WTC11 (cell line): Measurements from ENCODE around the gene COL27A1. TPM values are rescaled to one million over a fixed set of nuclear protein-coding genes. Genes with fewer than 3 reads are reported as not detected.

Experiments used
- ATAC-seq: fragments of 200-7000 bp; cut with Tn5 transposase; 2 replicates; pipeline ENCODE4 v1.10.0; 2021; ENCODE audit warnings: mild to moderate bottlenecking, moderate library complexity
- CTCF ChIA-PET: fragments of 300-600 bp; sonication (Branson Sonifier 250); formaldehyde crosslinking; loops from one replicate; lab custom pipeline; 2021; ENCODE audit warnings: antibody characterized with exemption; lab: Charles Lee
- POLR2A ChIA-PET: fragments of 350-600 bp; sonication (Branson Sonifier 250); formaldehyde crosslinking; loops from one replicate; lab custom pipeline; 2021; ENCODE audit warnings: antibody characterized with exemption; lab: Charles Lee
- DNase-seq: peaks from one replicate; pipeline ENCODE4 v3.0.0; 2021; ENCODE audit warnings: low spot score
- H3K27ac Mint-ChIP-seq: 2 replicates; pipeline ENCODE4 v1.8.0; 2021; ENCODE audit warnings: mixed read lengths
- H3K27me3 Mint-ChIP-seq: 2 replicates; pipeline ENCODE4 v1.8.0; 2021; ENCODE audit warnings: low read depth, mild to moderate bottlenecking, moderate library complexity, mixed read lengths
- H3K36me3 Mint-ChIP-seq: 2 replicates; pipeline ENCODE4 v1.8.0; 2021; ENCODE audit warnings: mixed read lengths
- H3K4me1 Mint-ChIP-seq: 2 replicates; pipeline ENCODE4 v1.8.0; 2022; ENCODE audit warnings: mixed read lengths
- H3K4me3 Mint-ChIP-seq: 2 replicates; pipeline ENCODE4 v1.8.0; 2021; ENCODE audit warnings: mild to moderate bottlenecking, moderate library complexity, mixed read lengths
- H3K9me3 Mint-ChIP-seq: 2 replicates; pipeline ENCODE4 v1.8.0; 2021; ENCODE audit warnings: mixed read lengths
- AR ChIP-seq: fragments of 250-450 bp; sonication (Bioruptor Pico); IDR thresholded peaks from 2 replicates; pipeline ENCODE4 v1.9.0; 2021; ENCODE audit warnings: mild to moderate bottlenecking
- ATF3 ChIP-seq: sonication (generic); formaldehyde crosslinking; conservative IDR thresholded peaks from 2 replicates; pipeline ENCODE4 v1.8.1; 2022; ENCODE audit warnings: mild to moderate bottlenecking, missing genetic modification reagents
- CREB1 ChIP-seq: sonication (generic); formaldehyde crosslinking; IDR thresholded peaks from 2 replicates; pipeline ENCODE4 v1.8.0; 2023; ENCODE audit warnings: mild to moderate bottlenecking, missing genetic modification reagents
- CREM ChIP-seq: sonication (generic); formaldehyde crosslinking; IDR thresholded peaks from 2 replicates; pipeline ENCODE4 v1.8.1; 2022; ENCODE audit warnings: mild to moderate bottlenecking, missing genetic modification reagents, moderate library complexity
- FOXJ3 ChIP-seq: sonication (generic); formaldehyde crosslinking; IDR thresholded peaks from 2 replicates; pipeline ENCODE4 v1.9.0; 2021; ENCODE audit warnings: missing genetic modification reagents, mild to moderate bottlenecking, borderline replicate concordance
- KAT7 ChIP-seq: sonication (generic); formaldehyde crosslinking; IDR thresholded peaks from 2 replicates; pipeline ENCODE4 v1.8.1; 2023; ENCODE audit warnings: missing genetic modification reagents, mild to moderate bottlenecking, borderline replicate concordance
- MAX ChIP-seq: sonication (generic); formaldehyde crosslinking; IDR thresholded peaks from 2 replicates; pipeline ENCODE4 v1.8.0; 2022; ENCODE audit warnings: mild to moderate bottlenecking, missing genetic modification reagents
- MLX ChIP-seq: sonication (generic); formaldehyde crosslinking; IDR thresholded peaks from 2 replicates; pipeline ENCODE4 v1.8.1; 2023; ENCODE audit warnings: mild to moderate bottlenecking, missing genetic modification reagents, moderate library complexity
- RORB ChIP-seq: fragments of 250-450 bp; sonication (Bioruptor Pico); IDR thresholded peaks from 2 replicates; pipeline ENCODE4 v1.9.0; 2021; ENCODE audit warnings: mild to moderate bottlenecking
- SMAD4 ChIP-seq: sonication (generic); formaldehyde crosslinking; IDR thresholded peaks from 2 replicates; pipeline ENCODE4 v1.8.0; 2022; ENCODE audit warnings: mild to moderate bottlenecking, missing genetic modification reagents
- SP1 ChIP-seq: sonication (generic); formaldehyde crosslinking; conservative IDR thresholded peaks from 2 replicates; pipeline ENCODE4 v1.8.1; 2022; ENCODE audit warnings: missing genetic modification reagents
- TEAD1 ChIP-seq: sonication (generic); formaldehyde crosslinking; IDR thresholded peaks from 2 replicates; pipeline ENCODE4 v1.8.0; 2022; ENCODE audit warnings: mild to moderate bottlenecking, missing genetic modification reagents
- USF1 ChIP-seq: sonication (generic); formaldehyde crosslinking; IDR thresholded peaks from 2 replicates; pipeline ENCODE4 v1.8.0; 2022; ENCODE audit warnings: mild to moderate bottlenecking, missing genetic modification reagents
- ZBTB21 ChIP-seq: sonication (generic); formaldehyde crosslinking; IDR thresholded peaks from 2 replicates; pipeline ENCODE4 v1.8.1; 2023; ENCODE audit warnings: mild to moderate bottlenecking, missing genetic modification reagents, borderline replicate concordance
- ZBTB43 ChIP-seq: sonication (generic); formaldehyde crosslinking; IDR thresholded peaks from 2 replicates; pipeline ENCODE4 v1.8.1; 2023; ENCODE audit warnings: mild to moderate bottlenecking, missing genetic modification reagents
- ZNF263 ChIP-seq: sonication (generic); formaldehyde crosslinking; IDR thresholded peaks from 2 replicates; pipeline ENCODE4 v1.8.1; 2022; ENCODE audit warnings: low read depth, mild to moderate bottlenecking, moderate library complexity, missing genetic modification reagents
- ZNF512 ChIP-seq: sonication (generic); formaldehyde crosslinking; IDR thresholded peaks from 2 replicates; pipeline ENCODE4 v1.8.1; 2022; ENCODE audit warnings: missing genetic modification reagents, borderline replicate concordance
- ZNF671 ChIP-seq: fragments of 250-450 bp; sonication (Bioruptor Pico); IDR thresholded peaks from 2 replicates; pipeline ENCODE4 v1.8.0; 2021; ENCODE audit warnings: mild to moderate bottlenecking
- total RNA-seq: library from RNA; stranded (reverse); gene quantifications from 3 replicates; pipeline ENCODE4 v1.2.3, GENCODE V29; 2021
- TF ChIP-seq, protein P1 (sequence below): sonication (generic); formaldehyde crosslinking; IDR thresholded peaks from 2 replicates; pipeline ENCODE4 v1.8.1; 2023; ENCODE audit warnings: mild to moderate bottlenecking, missing genetic modification reagents
- TF ChIP-seq, protein P2 (sequence below): sonication (generic); formaldehyde crosslinking; IDR thresholded peaks from 2 replicates; pipeline ENCODE4 v1.8.1; 2022; ENCODE audit warnings: mild to moderate bottlenecking, moderate library complexity, missing genetic modification reagents
- TF ChIP-seq, protein P3 (sequence below): sonication (generic); formaldehyde crosslinking; IDR thresholded peaks from 2 replicates; pipeline ENCODE4 v1.8.0; 2022; ENCODE audit warnings: mild to moderate bottlenecking, missing genetic modification reagents
- TF ChIP-seq, protein P4 (sequence below): sonication (generic); formaldehyde crosslinking; IDR thresholded peaks from 2 replicates; pipeline ENCODE4 v1.8.0; 2022; ENCODE audit warnings: mild to moderate bottlenecking, missing genetic modification reagents

COL27A1 gene
- total RNA-seq, 1 experiment from 2014 or later = 47.5 TPM

DNA sequence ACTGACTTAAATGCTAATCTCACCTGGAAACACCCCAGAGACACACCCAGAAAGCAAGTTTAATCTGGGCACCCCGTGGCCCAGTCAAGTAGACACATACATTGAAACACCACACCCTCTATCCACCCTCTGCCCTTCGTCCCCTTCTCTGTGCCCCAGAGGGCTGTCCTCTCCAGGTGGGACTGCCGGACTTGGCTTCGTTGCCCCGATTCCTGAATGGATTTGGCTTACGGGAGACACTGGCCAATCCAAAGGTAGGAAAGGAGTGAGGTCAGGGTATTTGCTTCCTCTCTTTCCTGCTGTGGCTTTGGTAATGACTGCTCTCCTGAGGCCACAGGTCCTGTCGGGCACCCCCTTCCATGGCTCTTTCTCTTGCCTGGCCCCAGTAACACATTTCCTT, 25.2 kb upstream of the COL27A1 start (continued):
- TF ChIP-seq, protein P1, sequence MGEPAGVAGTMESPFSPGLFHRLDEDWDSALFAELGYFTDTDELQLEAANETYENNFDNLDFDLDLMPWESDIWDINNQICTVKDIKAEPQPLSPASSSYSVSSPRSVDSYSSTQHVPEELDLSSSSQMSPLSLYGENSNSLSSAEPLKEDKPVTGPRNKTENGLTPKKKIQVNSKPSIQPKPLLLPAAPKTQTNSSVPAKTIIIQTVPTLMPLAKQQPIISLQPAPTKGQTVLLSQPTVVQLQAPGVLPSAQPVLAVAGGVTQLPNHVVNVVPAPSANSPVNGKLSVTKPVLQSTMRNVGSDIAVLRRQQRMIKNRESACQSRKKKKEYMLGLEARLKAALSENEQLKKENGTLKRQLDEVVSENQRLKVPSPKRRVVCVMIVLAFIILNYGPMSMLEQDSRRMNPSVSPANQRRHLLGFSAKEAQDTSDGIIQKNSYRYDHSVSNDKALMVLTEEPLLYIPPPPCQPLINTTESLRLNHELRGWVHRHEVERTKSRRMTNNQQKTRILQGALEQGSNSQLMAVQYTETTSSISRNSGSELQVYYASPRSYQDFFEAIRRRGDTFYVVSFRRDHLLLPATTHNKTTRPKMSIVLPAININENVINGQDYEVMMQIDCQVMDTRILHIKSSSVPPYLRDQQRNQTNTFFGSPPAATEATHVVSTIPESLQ (CRISPR knock-in tag) = no peak
- TF ChIP-seq, protein P2, sequence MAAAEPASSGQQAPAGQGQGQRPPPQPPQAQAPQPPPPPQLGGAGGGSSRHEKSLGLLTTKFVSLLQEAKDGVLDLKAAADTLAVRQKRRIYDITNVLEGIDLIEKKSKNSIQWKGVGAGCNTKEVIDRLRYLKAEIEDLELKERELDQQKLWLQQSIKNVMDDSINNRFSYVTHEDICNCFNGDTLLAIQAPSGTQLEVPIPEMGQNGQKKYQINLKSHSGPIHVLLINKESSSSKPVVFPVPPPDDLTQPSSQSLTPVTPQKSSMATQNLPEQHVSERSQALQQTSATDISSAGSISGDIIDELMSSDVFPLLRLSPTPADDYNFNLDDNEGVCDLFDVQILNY (CRISPR knock-in tag) = no peak
- TF ChIP-seq, protein P3, sequence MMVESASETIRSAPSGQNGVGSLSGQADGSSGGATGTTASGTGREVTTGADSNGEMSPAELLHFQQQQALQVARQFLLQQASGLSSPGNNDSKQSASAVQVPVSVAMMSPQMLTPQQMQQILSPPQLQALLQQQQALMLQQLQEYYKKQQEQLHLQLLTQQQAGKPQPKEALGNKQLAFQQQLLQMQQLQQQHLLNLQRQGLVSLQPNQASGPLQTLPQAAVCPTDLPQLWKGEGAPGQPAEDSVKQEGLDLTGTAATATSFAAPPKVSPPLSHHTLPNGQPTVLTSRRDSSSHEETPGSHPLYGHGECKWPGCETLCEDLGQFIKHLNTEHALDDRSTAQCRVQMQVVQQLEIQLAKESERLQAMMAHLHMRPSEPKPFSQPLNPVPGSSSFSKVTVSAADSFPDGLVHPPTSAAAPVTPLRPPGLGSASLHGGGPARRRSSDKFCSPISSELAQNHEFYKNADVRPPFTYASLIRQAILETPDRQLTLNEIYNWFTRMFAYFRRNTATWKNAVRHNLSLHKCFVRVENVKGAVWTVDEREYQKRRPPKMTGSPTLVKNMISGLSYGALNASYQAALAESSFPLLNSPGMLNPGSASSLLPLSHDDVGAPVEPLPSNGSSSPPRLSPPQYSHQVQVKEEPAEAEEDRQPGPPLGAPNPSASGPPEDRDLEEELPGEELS = no peak
- no peak for TF ChIP-seq AR (CRISPR knock-in tag)

- Mint-ChIP-seq H3K27me3 (peaks cover 51% of the 10 kb centered on the region), H3K36me3 (no peaks in the 10 kb centered on the region), H3K9me3 (0 out of 2 replicates have a peak, but pooled peaks cover 4% of the 10 kb centered on the region), H3K4me3 (no peak overlapping the region), H3K27ac (no peak overlapping the region), H3K4me1 (peaks cover 14% of the 10 kb centered on the region)
- ATAC-seq (no peak), DNase-seq (no peak)
- ChIA-PET POLR2A (no interaction called here), CTCF (interaction anchor here (0.6 to 2.7 kb wide), 2 partner anchors 23 to 50 kb away, joined by 4 to 12 read pairs; no protein-coding TSS in a partner anchor)
- TF ChIP-seq SP1 (no peak), ATF3 (CRISPR knock-in tag) (no peak), ZNF263 (CRISPR knock-in tag) (no peak), SMAD4 (CRISPR knock-in tag) (no peak), ZNF512 (no peak), ZBTB21 (CRISPR knock-in tag) (no peak), FOXJ3 (no peak), MLX (CRISPR knock-in tag) (no peak), ZNF671 (CRISPR knock-in tag) (no peak), KAT7 (no peak), RORB (CRISPR knock-in tag) (no peak), CREM (no peak), MAX (CRISPR knock-in tag) (no peak), CREB1 (CRISPR knock-in tag) (no peak), TEAD1 (CRISPR knock-in tag) (no peak), ZBTB43 (CRISPR knock-in tag) (no peak), USF1 (CRISPR knock-in tag) (no peak)
- TF ChIP-seq, protein P4, sequence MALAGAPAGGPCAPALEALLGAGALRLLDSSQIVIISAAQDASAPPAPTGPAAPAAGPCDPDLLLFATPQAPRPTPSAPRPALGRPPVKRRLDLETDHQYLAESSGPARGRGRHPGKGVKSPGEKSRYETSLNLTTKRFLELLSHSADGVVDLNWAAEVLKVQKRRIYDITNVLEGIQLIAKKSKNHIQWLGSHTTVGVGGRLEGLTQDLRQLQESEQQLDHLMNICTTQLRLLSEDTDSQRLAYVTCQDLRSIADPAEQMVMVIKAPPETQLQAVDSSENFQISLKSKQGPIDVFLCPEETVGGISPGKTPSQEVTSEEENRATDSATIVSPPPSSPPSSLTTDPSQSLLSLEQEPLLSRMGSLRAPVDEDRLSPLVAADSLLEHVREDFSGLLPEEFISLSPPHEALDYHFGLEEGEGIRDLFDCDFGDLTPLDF (CRISPR knock-in tag) = no peak
Measured at GRCh38 chr9:114130624-114131277, 24.6 kb upstream of the COL27A1 start.
